ES-I3 (cell line): Measurements from ENCODE around the gene JADE3.

Experiments used
- H3K36me3 ChIP-seq: 2 replicates; pipeline ENCODE4 v1.6.1; 2013; ENCODE audit warnings: mild to moderate bottlenecking, low read length, control low read depth, moderate library complexity; ENCODE audit not compliant: insufficient read depth
- H3K4me1 ChIP-seq: 2 replicates; pipeline ENCODE4 v1.6.1; 2013; ENCODE audit warnings: mild to moderate bottlenecking, control low read depth, low read length; ENCODE audit not compliant: insufficient read depth
- H3K9ac ChIP-seq: 2 replicates; pipeline ENCODE4 v1.6.1; 2013; ENCODE audit warnings: low read depth, mild to moderate bottlenecking, low read length, moderate library complexity
- H3K9me3 ChIP-seq: 2 replicates; pipeline ENCODE4 v1.6.1; 2013; ENCODE audit warnings: mild to moderate bottlenecking, low read length, moderate library complexity; ENCODE audit not compliant: control insufficient read depth, insufficient read depth

Gene JADE3

DNA sequence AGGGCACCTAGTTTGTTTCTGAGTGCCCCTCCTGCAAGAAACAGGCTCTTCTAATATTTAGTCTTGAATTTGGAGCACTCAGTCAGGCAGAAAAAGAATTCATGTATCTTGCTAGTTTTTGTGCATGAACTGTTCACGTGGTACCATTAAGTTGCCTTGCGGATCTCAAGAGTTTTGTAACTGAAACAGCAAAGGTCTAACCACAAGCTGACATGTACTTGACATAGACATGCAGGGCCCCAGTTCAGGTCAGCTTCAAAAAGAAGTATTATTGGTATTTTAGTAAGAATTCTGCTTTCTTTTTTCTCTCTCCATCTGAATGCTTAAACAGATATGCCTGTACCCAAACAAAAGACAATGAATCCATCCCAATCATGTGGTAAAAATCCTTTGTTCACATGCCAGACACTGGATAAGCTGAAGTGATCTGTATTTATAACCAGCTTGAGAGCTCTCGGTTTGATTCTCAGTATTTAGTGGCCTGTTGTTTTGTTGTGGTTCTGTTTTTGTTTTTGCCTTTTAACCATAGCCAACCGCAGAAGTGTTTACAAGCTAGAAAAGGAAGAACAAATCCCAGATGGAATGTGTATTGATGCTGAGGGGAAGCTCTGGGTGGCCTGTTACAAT is 179.0 kb downstream of the JADE3 start:
- Histone ChIP-seq H3K36me3 (no peaks in the 10 kb centered on the region), H3K4me1 (peaks cover 11% of the 10 kb centered on the region), H3K9ac (no peak overlapping the region), H3K9me3 (no peaks in the 10 kb centered on the region)

DNA sequence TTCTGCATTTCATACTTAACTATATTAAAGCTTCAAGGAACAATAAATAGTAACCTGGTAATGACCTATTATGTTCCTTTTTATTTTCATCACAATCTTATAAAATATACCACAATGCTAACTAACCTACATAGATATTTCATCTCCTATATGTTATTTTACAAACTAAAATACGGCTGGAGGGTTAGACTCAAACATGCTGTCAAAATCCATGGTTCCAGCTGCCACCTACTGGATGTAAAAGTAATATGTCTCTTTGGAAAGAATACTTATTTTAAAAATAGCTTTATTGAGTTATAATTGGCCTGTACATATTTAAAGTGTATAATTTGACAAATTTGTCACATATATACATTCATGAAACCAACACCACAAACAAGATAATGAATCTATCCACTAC is 181.0 kb downstream of the JADE3 start:
- Histone ChIP-seq H3K9me3 (no peaks in the 10 kb centered on the region), H3K9ac (no peak overlapping the region), H3K36me3 (no peaks in the 10 kb centered on the region), H3K4me1 (peaks cover 16% of the 10 kb centered on the region)

GRCh38 chrX:47093860-47094259 is 181.6 kb downstream of the JADE3 start:
- H3K9ac ChIP-seq, result no peak overlapping the region
- no peaks in the 10 kb centered on the region for H3K9me3 ChIP-seq
- peaks cover 16% of the 10 kb centered on the region for H3K4me1 ChIP-seq
- no peaks in the 10 kb centered on the region for H3K36me3 ChIP-seq

GRCh38 chrX:47097018-47097417 is 184.8 kb downstream of the JADE3 start:
- H3K9ac ChIP-seq, result no peak overlapping the region
- no peaks in the 10 kb centered on the region for H3K9me3 ChIP-seq
- H3K36me3 ChIP-seq, result no peaks in the 10 kb centered on the region
- H3K4me1 ChIP-seq, result peaks cover 6% of the 10 kb centered on the region

GRCh38 chrX:47098338-47099094 is 186.3 kb downstream of the JADE3 start:
- Histone ChIP-seq H3K36me3 (no peaks in the 10 kb centered on the region), H3K4me1 (peaks cover 5% of the 10 kb centered on the region), H3K9ac (no peak overlapping the region), H3K9me3 (no peaks in the 10 kb centered on the region)

GRCh38 chrX:47101206-47101605 is 189.0 kb downstream of the JADE3 start:
- no peaks in the 10 kb centered on the region for H3K9me3 ChIP-seq
- no peak overlapping the region for H3K9ac ChIP-seq
- H3K36me3 ChIP-seq, result no peaks in the 10 kb centered on the region
- H3K4me1 ChIP-seq, result peaks cover 5% of the 10 kb centered on the region
